Retinal pigment epithelial cell (primary cell): ENCODE data around the gene MYH11.

Experiments
- DNase-seq: peaks from one replicate; pipeline ENCODE4 v3.0.0-alpha.2; 2010; ENCODE audit warnings: low read depth
- H3K4me3 ChIP-seq: 2 replicates; pipeline ENCODE4 v1.5.1; 2011; ENCODE audit warnings: mild to moderate bottlenecking, low read length, control low read depth, moderate library complexity
- TF ChIP-seq, protein P1 (sequence below): conservative IDR thresholded peaks from 2 replicates; pipeline ENCODE4 v1.5.1; 2011; ENCODE audit warnings: low read depth, low read length, control low read depth, inconsistent platforms

The MYH11 gene

DNA sequence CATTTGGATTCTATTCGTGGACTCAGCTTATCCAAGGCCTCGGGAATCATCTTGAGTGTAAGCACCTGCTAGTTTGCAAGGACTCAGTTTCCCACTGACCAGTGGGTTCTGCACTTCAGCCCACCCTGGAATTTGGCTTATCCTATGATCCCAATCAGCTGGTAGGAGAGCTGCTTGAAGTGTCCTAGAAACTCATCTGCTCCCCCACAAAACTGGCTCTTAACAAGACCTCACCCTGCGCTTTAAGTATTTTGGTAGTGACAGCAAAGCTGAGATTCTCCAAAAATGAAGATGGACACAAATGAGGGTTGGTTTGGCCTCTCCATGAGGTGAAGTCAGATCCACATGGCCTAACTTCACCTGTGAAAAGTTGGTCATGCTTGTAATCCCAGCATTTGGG is 149.5 kb downstream of the MYH11 start:
- H3K4me3 ChIP-seq = no peak overlapping the region
- DNase-seq = no peak
- TF ChIP-seq, protein P1, sequence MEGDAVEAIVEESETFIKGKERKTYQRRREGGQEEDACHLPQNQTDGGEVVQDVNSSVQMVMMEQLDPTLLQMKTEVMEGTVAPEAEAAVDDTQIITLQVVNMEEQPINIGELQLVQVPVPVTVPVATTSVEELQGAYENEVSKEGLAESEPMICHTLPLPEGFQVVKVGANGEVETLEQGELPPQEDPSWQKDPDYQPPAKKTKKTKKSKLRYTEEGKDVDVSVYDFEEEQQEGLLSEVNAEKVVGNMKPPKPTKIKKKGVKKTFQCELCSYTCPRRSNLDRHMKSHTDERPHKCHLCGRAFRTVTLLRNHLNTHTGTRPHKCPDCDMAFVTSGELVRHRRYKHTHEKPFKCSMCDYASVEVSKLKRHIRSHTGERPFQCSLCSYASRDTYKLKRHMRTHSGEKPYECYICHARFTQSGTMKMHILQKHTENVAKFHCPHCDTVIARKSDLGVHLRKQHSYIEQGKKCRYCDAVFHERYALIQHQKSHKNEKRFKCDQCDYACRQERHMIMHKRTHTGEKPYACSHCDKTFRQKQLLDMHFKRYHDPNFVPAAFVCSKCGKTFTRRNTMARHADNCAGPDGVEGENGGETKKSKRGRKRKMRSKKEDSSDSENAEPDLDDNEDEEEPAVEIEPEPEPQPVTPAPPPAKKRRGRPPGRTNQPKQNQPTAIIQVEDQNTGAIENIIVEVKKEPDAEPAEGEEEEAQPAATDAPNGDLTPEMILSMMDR = no peak

DNA sequence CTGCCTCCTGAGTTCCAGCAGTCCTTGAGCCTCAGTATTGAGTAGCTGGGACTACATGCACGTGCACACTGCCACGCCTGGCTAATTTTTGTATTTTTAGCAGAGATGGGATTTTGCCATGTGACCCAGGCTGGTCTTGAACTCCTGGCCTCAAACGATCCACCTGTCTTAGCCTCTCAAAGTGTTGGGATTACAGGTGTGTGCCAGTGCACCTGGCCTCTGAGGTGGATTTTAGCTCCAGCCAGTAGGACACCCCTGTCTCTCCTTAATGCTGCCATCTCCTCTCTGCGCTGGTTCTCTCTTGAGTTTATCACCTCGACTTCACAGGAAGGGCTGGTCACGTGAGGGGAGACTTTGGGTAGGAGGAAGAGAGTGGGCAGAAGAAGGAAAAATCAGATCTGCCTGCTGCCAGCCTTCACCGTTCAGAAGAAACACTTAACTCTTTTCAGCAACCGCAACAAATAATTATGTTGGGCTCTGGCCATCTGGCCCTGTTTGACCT is 151.7 kb downstream of the MYH11 start:
- no peak overlapping the region for H3K4me3 ChIP-seq
- TF ChIP-seq, protein P1 = no peak
- DNase-seq = no peak

DNA sequence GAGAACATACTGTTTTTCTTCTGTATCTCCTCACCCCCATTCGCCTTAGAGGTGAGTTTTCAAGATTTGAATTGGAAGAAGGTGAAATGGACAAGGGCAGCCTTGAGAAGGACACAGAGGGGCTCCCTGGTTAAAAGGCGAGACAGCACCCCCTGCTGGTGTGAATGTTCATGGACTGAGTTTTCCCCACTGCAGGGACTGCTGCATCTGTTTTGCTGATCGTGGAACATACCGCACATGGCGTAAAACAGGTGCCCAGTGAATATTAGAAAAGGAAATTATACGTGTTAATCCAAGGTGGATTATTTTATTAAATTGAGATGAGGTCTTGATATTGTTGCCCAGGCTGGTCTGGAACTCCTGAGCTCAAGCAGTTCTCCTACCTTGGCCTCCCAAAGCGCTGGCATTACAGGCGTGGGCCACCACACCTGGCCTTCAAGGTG is 152.3 kb downstream of the MYH11 start:
- no peak overlapping the region for H3K4me3 ChIP-seq
- TF ChIP-seq, protein P1 = peak; percentile 88
- peak; percentile 7 for DNase-seq

- no peak overlapping the region for H3K4me3 ChIP-seq
- TF ChIP-seq, protein P1 = no peak
- DNase-seq = no peak
These were observed 153.6 kb downstream of the MYH11 start for GRCh38 chr16:15703029-15703736.

DNA sequence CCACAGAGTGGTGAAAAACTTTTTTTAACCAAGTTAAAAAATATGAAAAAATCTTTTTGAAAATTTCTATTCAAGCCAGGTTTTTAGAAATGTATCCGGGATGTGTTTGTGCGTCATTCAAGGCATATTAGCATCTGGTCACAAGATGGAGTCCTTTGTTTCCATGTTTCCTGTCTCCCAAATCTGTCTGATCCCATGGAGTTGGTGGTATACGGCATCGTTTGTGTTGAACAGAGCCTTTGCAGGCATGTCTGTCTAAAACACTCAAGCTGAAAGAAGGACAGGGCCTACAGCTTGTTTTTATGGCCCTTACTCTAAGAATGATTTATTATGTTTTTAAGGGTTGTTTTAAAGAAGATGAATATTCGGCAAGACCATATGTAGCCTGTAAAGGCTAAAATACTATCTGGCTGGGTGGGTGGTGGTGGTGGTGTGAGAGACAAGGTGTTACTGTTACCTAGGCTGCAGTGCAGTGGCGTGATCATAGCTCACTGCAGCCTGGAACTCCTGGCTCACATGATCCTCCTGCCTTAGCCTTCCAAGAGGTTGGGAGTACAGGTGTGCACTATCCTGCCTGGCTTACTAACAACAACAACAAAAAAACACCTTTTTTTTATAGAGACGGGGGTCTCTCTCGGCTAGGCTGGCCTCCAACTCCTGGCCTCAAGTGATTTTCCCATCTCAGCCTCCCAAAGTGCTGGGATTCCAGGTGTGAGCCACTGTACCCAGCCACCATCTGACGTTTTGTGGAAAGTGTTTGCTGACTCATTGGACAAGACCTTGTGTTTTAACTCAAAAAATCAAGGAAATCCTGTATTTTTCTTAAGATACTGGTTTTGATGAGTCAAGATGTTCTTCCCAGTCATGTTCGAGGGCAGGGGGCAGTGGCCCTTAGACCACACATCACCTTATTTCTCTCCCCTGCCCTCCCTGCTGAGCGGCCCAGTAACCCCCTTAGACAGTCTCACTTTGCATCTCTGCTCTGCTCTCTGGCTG is 154.6 kb downstream of the MYH11 start:
- DNase-seq = no peak
- no peak overlapping the region for H3K4me3 ChIP-seq
- TF ChIP-seq, protein P1 = no peak

DNA sequence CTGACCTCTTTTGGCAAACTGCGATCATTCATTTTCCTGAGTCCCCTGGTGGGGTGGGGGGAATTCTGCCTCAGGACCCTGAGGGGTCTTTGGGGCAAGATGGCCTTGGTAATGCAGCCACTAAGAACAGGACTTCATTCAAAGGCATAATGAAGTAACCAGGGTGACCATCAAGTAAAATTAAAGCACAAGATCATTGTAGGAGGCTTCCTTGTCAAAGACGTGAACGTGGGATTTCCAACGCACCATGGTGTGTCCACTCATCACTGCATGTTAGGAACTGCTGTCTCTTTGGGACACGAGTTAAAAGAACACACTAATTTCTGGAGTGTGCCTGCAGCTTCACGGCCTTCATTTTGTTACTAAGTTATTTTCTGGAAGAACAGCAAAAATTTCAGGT is 155.5 kb downstream of the MYH11 start:
- TF ChIP-seq, protein P1 = no peak
- no peak for DNase-seq
- H3K4me3 ChIP-seq = no peak overlapping the region
